Caco-2 (cell line): ENCODE results near the gene TFEB. TPM values are rescaled to one million over a fixed set of nuclear protein-coding genes. Genes with fewer than 3 reads are reported as not detected.
A peak's percentile ranks its signal among the peaks of the same experiment; 100 is the strongest.

Experiments
- BruUV-seq: library from RNA; stranded (reverse); fragments of 400-500 nt; replicated peaks from 2 replicates; lab custom pipeline; 2021; lab: Mats Ljungman, UMichigan
- CTCF ChIA-PET: fragments of 300-600 bp; sonication (Branson Sonifier 250); formaldehyde crosslinking; loops from one replicate; lab custom pipeline; 2022; ENCODE audit warnings: antibody characterized with exemption; lab: Charles Lee
- POLR2A ChIA-PET: fragments of 300-600 bp; sonication (Branson Sonifier 250); formaldehyde crosslinking; loops from one replicate; lab custom pipeline; 2022; ENCODE audit warnings: antibody characterized with exemption; lab: Charles Lee
- DNase-seq, 2 experiments: peaks; one replicate each; pipeline versions ENCODE4 v3.0.0 to v3.0.0-alpha.2; 2020 to 2022
- H3K27me3 ChIP-seq: replicated peaks from 2 replicates; pipeline ENCODE4 v1.6.0; 2011; ENCODE audit warnings: low read length; ENCODE audit not compliant: control insufficient read depth, insufficient read depth
- H3K36me3 ChIP-seq: 2 replicates; pipeline ENCODE4 v1.5.1; 2011; ENCODE audit warnings: low read length; ENCODE audit not compliant: control insufficient read depth, insufficient read depth
- H3K4me1 ChIP-seq: fragments of 250-450 bp; sonication (Bioruptor Pico); 2 replicates; pipeline ENCODE4 v1.5.1; 2020; ENCODE audit warnings: mild to moderate bottlenecking
- H3K4me3 ChIP-seq: 2 replicates; pipeline ENCODE4 v1.5.1; 2011; ENCODE audit warnings: low read depth, mild to moderate bottlenecking, control low read depth, low read length
- H3K9me3 ChIP-seq: fragments of 250-450 bp; sonication (Bioruptor Pico); 2 replicates; pipeline ENCODE4 v1.5.1; 2020; ENCODE audit warnings: mild to moderate bottlenecking, moderate library complexity
- H3K27ac Mint-ChIP-seq: one replicate; pipeline ENCODE4 v1.8.0; 2022; ENCODE audit warnings: mixed read lengths; ENCODE audit not compliant: unreplicated experiment
- H3K27me3 Mint-ChIP-seq: one replicate; pipeline ENCODE4 v1.8.0; 2022; ENCODE audit warnings: mixed read lengths; ENCODE audit not compliant: insufficient read depth, unreplicated experiment
- H3K36me3 Mint-ChIP-seq: one replicate; pipeline ENCODE4 v1.8.0; 2022; ENCODE audit warnings: mild to moderate bottlenecking, mixed read lengths; ENCODE audit not compliant: insufficient read depth, unreplicated experiment
- H3K4me1 Mint-ChIP-seq: one replicate; pipeline ENCODE4 v1.8.0; 2022; ENCODE audit warnings: low read depth, mixed read lengths; ENCODE audit not compliant: unreplicated experiment
- H3K4me3 Mint-ChIP-seq: one replicate; pipeline ENCODE4 v1.8.0; 2022; ENCODE audit warnings: mild to moderate bottlenecking, moderate library complexity, mixed read lengths; ENCODE audit not compliant: unreplicated experiment
- H3K9me3 Mint-ChIP-seq: one replicate; pipeline ENCODE4 v1.8.0; 2022; ENCODE audit warnings: mixed read lengths; ENCODE audit not compliant: unreplicated experiment
- CTCF ChIP-seq, 2 experiments: fragments of 200-600 bp in 1 of 2; IDR thresholded peaks; 1 replicate in 1 of 2; 2 replicates in 1 of 2; pipeline versions ENCODE4 v1.5.1 to v1.8.0; 2011 to 2022; ENCODE audit warnings: antibody characterized with exemption in 1 of 2, control low read depth in 1 of 2, inconsistent platforms in 1 of 2, low read depth in 1 of 2, low read length in 1 of 2, mild to moderate bottlenecking in 1 of 2, moderate library complexity in 1 of 2; ENCODE audit not compliant: insufficient read depth in 1 of 2, severe bottlenecking in 1 of 2, unreplicated experiment in 1 of 2
- intact Hi-C: fragments of 100-400 bp; cut with micrococcal nuclease; formaldehyde crosslinking; loops from one replicate; pipeline ENCODE4 v1.10.0; 2022; ENCODE audit not compliant: unreplicated experiment
- total RNA-seq: library from RNA; stranded (reverse); gene quantifications from 2 replicates; pipeline ENCODE4 v1.2.3, GENCODE V29; 2022

TFEB gene
- total RNA-seq, 1 experiment from 2014 or later: 3.8 TPM

- POLR2A ChIA-PET: interaction anchor here (0.6 to 1.9 kb wide), 3 partner anchors 50 to 1011 kb away, joined by 3 to 9 read pairs (median 7); partner anchors contain the start of gene TOMM6
- no peak for TF ChIP-seq CTCF (IDR thresholded peaks at IDR 0.05; ENCODE audit: insufficient read depth in 1 of 2, low read depth in 1 of 2, low read length in 1 of 2, severe bottlenecking in 1 of 2, unreplicated experiment in 1 of 2)
- no peaks in the 10 kb centered on the region for H3K27me3 Mint-ChIP-seq
Measured at GRCh38 chr6:41734666-41735426, 562 bp downstream of the TFEB start.

GRCh38 chr6:41733707-41734665, 1.4 kb downstream of the TFEB start:
- Histone ChIP-seq H3K4me3 (peak overlapping the region; percentile 62), H3K9me3 (no peaks in the 10 kb centered on the region), H3K27me3 (no peaks in the 10 kb centered on the region), H3K36me3 (no peaks in the 10 kb centered on the region), H3K4me1 (peaks cover 21% of the 10 kb centered on the region)
- peak; percentile 57 to 67 for DNase-seq
- POLR2A ChIA-PET: interaction anchor here (0.5 to 1.9 kb wide), 6 partner anchors 45 to 838 kb away, joined by 3 to 10 read pairs (median 8); partner anchors contain the start of gene TOMM6
- no TSS peak for BruUV-seq
- H3K36me3 Mint-ChIP-seq: no peaks in the 10 kb centered on the region
- intact Hi-C loops: loop anchor here (2.0 kb wide), 1 partner anchor 311 kb away; no protein-coding TSS in a partner anchor
- H3K4me1 Mint-ChIP-seq: peaks cover 10% of the 10 kb centered on the region
- H3K27ac Mint-ChIP-seq: peak overlapping the region; percentile 32
- H3K9me3 Mint-ChIP-seq: no peaks in the 10 kb centered on the region
- TF ChIP-seq CTCF (IDR thresholded peaks at IDR 0.05; ENCODE audit: insufficient read depth in 1 of 2, low read depth in 1 of 2, low read length in 1 of 2, severe bottlenecking in 1 of 2, unreplicated experiment in 1 of 2): no peak
- CTCF ChIA-PET: interaction anchor here (0.6 to 3.2 kb wide), 12 partner anchors 12 to 428 kb away, joined by 3 to 23 read pairs (median 4); partner anchors contain the start of genes FRS3 and TOMM6
- no peaks in the 10 kb centered on the region for H3K27me3 Mint-ChIP-seq
- peak overlapping the region; percentile 75 for H3K4me3 Mint-ChIP-seq

More at GRCh38 chr6:41734666-41735426, 562 bp downstream of the TFEB start:
- Mint-ChIP-seq H3K4me1 (peaks cover 15% of the 10 kb centered on the region), H3K27ac (no peak overlapping the region), H3K36me3 (no peaks in the 10 kb centered on the region), H3K4me3 (peak overlapping the region; percentile 75), H3K9me3 (no peaks in the 10 kb centered on the region)
- H3K36me3 ChIP-seq: no peaks in the 10 kb centered on the region
- CTCF ChIA-PET: interaction anchor here (0.6 to 3.2 kb wide), 8 partner anchors 13 to 429 kb away, joined by 4 to 23 read pairs (median 5); partner anchors contain the start of gene TOMM6
- peak overlapping the region; percentile 62 for H3K4me3 ChIP-seq
- DNase-seq: peak; percentile 72 to 77
- H3K4me1 ChIP-seq: peaks cover 30% of the 10 kb centered on the region
- no peaks in the 10 kb centered on the region for H3K9me3 ChIP-seq
- no peaks in the 10 kb centered on the region for H3K27me3 ChIP-seq
- intact Hi-C loops: loop anchor here (1.0 to 2.0 kb wide), 2 partner anchors 41 to 310 kb away; no protein-coding TSS in a partner anchor
- BruUV-seq: no TSS peak
